SU-DHL-6 (cell line): Measurements from ENCODE around the gene FAM107A.

ENCODE experiments used
- H2AFZ ChIP-seq: fragments of 200-600 bp; sonication (generic); 2 replicates; pipeline ENCODE4 v1.6.1; 2014; ENCODE audit warnings: low read depth, mild to moderate bottlenecking, moderate library complexity, mixed read lengths, antibody characterized with exemption, low read length; ENCODE audit not compliant: severe bottlenecking
- H3F3A ChIP-seq: fragments of 200-600 bp; shearing (Covaris generic); 2 replicates; pipeline ENCODE4 v1.6.0; 2016; ENCODE audit warnings: antibody characterized with exemption, mild to moderate bottlenecking; ENCODE audit not compliant: insufficient read depth
- H3K27ac ChIP-seq: fragments of 200-600 bp; sonication (generic); 2 replicates; pipeline ENCODE4 v1.5.1; 2016; ENCODE audit warnings: low read depth, mild to moderate bottlenecking, low read length, moderate library complexity, mixed read lengths
- H3K27me3 ChIP-seq: fragments of 200-600 bp; sonication (generic), shearing (Covaris generic); 2 replicates; pipeline ENCODE4 v1.6.0; 2014; ENCODE audit warnings: mild to moderate bottlenecking, low read length
- H3K36me3 ChIP-seq: fragments of 200-600 bp; sonication (generic); 2 replicates; pipeline ENCODE4 v1.6.1; 2014; ENCODE audit warnings: mild to moderate bottlenecking, low read length, mixed read lengths
- H3K4me2 ChIP-seq: fragments of 300-600, 200-600 bp; shearing (Covaris generic), sonication (generic); 2 replicates; pipeline ENCODE4 v1.6.0; 2014; ENCODE audit warnings: low read length, low read depth, mild to moderate bottlenecking; ENCODE audit not compliant: poor library complexity, severe bottlenecking
- H3K4me3 ChIP-seq: fragments of 200-600 bp; sonication (generic); 2 replicates; pipeline ENCODE4 v1.5.1; 2014; ENCODE audit warnings: antibody characterized with exemption, low read length, mild to moderate bottlenecking, mixed read lengths; ENCODE audit not compliant: insufficient read depth, poor library complexity, severe bottlenecking
- H3K79me2 ChIP-seq: fragments of 200-600 bp; sonication (generic); 2 replicates; pipeline ENCODE4 v1.6.1; 2014; ENCODE audit warnings: mild to moderate bottlenecking, low read length, moderate library complexity; ENCODE audit not compliant: insufficient read depth
- H3K9ac ChIP-seq: fragments of 200-600 bp; sonication (generic); 2 replicates; pipeline ENCODE4 v1.7.0; 2014; ENCODE audit warnings: mild to moderate bottlenecking, low read length
- H3K9me2 ChIP-seq: fragments of 200-600 bp; sonication (generic); replicated peaks from 2 replicates; pipeline ENCODE4 v1.6.1; 2014; ENCODE audit warnings: low read length; ENCODE audit not compliant: insufficient read depth
- H3K9me3 ChIP-seq: fragments of 200-600 bp; sonication (generic); 2 replicates; pipeline ENCODE4 v1.6.1; 2014; ENCODE audit warnings: low read length, mixed read lengths; ENCODE audit not compliant: insufficient read depth
- H4K20me1 ChIP-seq: fragments of 200-600 bp; sonication (generic); 2 replicates; pipeline ENCODE4 v1.6.1; 2014; ENCODE audit warnings: low read depth, mild to moderate bottlenecking, antibody characterized with exemption, low read length, moderate library complexity, mixed read lengths
- EZH2phosphoT487 ChIP-seq: fragments of 200-600 bp; sonication (generic), shearing (Covaris generic); conservative IDR thresholded peaks from 2 replicates; pipeline ENCODE4 v1.6.1; 2018; ENCODE audit warnings: mild to moderate bottlenecking, antibody characterized with exemption, low read length, moderate library complexity, mixed read lengths
- TF ChIP-seq, protein P1 (sequence below): fragments of 200-600 bp; sonication (generic); IDR thresholded peaks from one replicate; pipeline ENCODE4 v1.5.1; 2017; ENCODE audit warnings: antibody characterized with exemption, mild to moderate bottlenecking, low read length, moderate library complexity; ENCODE audit not compliant: insufficient read depth, poor library complexity, severe bottlenecking

FAM107A gene

DNA sequence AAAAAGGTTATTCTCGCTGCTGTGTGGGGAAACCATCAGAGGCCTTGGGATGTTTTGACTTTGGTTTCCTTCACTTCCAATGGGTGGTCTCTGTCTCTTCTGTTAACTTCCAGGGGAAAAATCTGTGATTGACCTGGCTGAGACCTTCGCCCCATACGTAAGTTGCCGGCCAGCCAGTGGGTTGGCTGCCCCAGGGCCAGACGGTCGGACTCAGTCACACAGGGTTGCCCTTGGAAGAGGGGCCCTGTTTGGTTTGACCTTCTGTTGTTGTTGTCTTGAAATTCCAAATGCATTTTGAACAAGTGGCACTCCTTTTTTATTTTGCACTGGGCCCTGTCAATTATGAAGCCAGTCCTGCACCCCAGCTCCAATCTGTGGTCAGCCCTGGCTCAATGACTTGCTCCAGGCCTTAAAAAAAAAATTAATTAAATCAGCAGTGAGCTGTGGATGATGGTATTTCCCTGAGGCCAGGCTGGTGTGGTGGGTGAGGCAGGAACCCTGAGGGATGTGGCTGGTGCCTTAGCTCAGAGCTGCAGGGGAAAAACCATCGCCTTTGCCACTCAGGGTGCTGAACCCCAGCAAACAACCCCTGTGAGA is 4.5 kb downstream of the FAM107A start:
- H3K4me2 ChIP-seq = no peak overlapping the region
- no peak overlapping the region for H2AFZ ChIP-seq
- H3F3A ChIP-seq = no peaks in the 10 kb centered on the region
- no peak overlapping the region for H3K4me3 ChIP-seq
- H3K79me2 ChIP-seq = no peaks in the 10 kb centered on the region
- no peaks in the 10 kb centered on the region for H3K27me3 ChIP-seq
- H4K20me1 ChIP-seq = no peaks in the 10 kb centered on the region
- TF ChIP-seq, protein P1, sequence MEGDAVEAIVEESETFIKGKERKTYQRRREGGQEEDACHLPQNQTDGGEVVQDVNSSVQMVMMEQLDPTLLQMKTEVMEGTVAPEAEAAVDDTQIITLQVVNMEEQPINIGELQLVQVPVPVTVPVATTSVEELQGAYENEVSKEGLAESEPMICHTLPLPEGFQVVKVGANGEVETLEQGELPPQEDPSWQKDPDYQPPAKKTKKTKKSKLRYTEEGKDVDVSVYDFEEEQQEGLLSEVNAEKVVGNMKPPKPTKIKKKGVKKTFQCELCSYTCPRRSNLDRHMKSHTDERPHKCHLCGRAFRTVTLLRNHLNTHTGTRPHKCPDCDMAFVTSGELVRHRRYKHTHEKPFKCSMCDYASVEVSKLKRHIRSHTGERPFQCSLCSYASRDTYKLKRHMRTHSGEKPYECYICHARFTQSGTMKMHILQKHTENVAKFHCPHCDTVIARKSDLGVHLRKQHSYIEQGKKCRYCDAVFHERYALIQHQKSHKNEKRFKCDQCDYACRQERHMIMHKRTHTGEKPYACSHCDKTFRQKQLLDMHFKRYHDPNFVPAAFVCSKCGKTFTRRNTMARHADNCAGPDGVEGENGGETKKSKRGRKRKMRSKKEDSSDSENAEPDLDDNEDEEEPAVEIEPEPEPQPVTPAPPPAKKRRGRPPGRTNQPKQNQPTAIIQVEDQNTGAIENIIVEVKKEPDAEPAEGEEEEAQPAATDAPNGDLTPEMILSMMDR = no peak
- TF ChIP-seq EZH2phosphoT487 = no peak
- H3K27ac ChIP-seq = no peak overlapping the region
- H3K9me2 ChIP-seq = no peaks in the 10 kb centered on the region
- H3K9me3 ChIP-seq = no peaks in the 10 kb centered on the region
- no peak overlapping the region for H3K9ac ChIP-seq
- no peaks in the 10 kb centered on the region for H3K36me3 ChIP-seq

DNA sequence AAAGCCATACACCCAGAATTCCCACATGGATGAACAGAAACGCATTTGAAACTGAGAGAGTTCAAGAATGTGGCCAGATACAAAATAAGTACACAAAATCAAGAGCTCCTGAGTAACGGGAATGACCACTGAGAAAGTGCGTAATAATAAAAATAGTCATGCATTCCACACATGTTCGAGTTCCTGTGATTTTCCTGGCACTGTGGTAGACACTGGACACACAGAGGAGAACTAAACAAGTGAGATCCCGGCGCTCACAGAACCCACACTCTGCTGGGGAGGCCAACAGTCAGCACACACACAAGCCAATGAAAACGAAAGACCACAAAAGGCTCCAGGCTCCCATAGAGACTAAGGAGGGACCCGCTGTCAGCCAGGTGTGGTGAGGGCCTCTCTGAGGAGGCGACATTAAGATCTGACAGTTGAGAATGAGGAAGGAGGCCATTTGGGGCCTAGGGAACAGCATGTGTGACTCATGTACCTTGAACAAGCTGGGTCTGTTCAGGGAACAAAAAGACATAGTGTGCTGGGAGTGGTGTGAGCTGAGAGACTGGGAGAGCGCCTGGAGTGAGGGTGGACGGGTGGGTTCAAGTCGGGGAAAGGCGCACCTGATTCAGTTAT is 5.1 kb downstream of the FAM107A start:
- H2AFZ ChIP-seq = no peak overlapping the region
- no peaks in the 10 kb centered on the region for H3F3A ChIP-seq
- H3K4me3 ChIP-seq = no peak overlapping the region
- no peaks in the 10 kb centered on the region for H3K27me3 ChIP-seq
- no peaks in the 10 kb centered on the region for H3K36me3 ChIP-seq
- no peak overlapping the region for H3K9ac ChIP-seq
- H3K9me2 ChIP-seq = no peaks in the 10 kb centered on the region
- H3K79me2 ChIP-seq = no peaks in the 10 kb centered on the region
- H3K9me3 ChIP-seq = no peaks in the 10 kb centered on the region
- no peaks in the 10 kb centered on the region for H4K20me1 ChIP-seq
- H3K27ac ChIP-seq = no peak overlapping the region
- no peak overlapping the region for H3K4me2 ChIP-seq
- no peak for TF ChIP-seq EZH2phosphoT487
- TF ChIP-seq, protein P1 = no peak

DNA sequence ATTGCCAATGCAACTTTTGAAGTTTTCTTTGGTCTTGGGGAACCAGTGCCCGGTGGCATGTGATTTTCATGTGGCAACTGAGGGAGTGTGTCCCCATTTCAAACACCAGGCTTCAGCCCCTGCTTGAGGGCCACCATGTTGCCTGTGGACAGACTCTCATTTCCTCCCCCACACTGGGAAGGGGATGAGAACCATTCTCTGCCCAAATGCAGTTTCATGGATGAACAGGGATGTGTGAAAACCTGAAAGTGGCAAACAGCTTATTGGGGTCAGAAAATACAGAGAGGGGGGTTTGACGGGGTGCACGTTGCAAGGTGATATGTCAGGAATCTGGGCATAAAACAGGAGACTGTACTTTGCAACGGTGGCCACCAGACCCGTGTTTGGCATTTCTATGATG is 6.3 kb downstream of the FAM107A start:
- H3K4me3 ChIP-seq = no peak overlapping the region
- no peaks in the 10 kb centered on the region for H3K36me3 ChIP-seq
- TF ChIP-seq, protein P1 = no peak
- TF ChIP-seq EZH2phosphoT487 = no peak
- no peak overlapping the region for H3K9ac ChIP-seq
- H3K27ac ChIP-seq = no peak overlapping the region
- no peaks in the 10 kb centered on the region for H3K79me2 ChIP-seq
- H3K9me2 ChIP-seq = no peaks in the 10 kb centered on the region
- H4K20me1 ChIP-seq = no peaks in the 10 kb centered on the region
- H3K27me3 ChIP-seq = no peaks in the 10 kb centered on the region
- H2AFZ ChIP-seq = no peak overlapping the region
- H3K4me2 ChIP-seq = no peak overlapping the region
- H3K9me3 ChIP-seq = no peaks in the 10 kb centered on the region
- H3F3A ChIP-seq = no peaks in the 10 kb centered on the region
